ENCODE data around the gene WDR18.
A peak's percentile ranks its signal among the peaks of the same experiment; 100 is the strongest.

The WDR18 gene, protein sequence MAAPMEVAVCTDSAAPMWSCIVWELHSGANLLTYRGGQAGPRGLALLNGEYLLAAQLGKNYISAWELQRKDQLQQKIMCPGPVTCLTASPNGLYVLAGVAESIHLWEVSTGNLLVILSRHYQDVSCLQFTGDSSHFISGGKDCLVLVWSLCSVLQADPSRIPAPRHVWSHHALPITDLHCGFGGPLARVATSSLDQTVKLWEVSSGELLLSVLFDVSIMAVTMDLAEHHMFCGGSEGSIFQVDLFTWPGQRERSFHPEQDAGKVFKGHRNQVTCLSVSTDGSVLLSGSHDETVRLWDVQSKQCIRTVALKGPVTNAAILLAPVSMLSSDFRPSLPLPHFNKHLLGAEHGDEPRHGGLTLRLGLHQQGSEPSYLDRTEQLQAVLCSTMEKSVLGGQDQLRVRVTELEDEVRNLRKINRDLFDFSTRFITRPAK

DNA sequence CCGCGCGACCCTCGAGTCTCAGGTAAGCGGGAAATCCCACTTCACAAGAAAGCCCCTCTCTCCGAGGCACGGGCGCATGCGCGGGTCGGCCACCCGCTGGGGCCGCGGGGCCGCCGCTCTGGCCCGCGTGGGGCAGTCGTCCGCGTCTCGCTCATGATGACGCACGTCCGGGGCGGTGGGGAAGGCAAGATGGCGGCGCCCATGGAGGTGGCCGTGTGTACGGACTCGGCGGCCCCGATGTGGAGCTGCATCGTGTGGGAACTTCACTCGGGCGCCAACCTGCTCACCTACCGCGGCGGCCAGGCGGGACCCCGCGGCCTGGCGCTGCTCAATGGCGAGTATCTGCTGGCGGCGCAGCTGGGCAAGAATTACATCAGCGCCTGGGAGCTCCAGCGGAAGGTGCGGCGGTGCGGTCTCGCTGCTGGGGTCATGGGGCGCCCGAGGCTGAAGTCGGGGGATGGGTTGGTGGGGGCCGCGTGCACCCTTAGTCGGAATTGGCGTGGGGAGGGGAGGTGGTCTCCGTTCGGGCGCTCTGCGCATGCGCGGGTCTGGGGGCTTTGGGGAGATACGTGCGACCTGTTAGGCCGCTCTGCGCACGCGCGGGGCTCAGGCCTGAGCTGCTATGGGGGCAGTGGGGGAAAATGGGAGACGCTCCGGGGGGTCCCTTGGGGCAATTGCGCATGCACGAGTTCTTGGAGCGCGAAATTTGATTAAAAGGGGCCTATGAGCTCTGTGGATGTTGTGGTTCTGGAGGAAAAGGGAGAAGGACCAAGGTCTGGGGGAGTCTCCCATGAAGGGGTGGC lies at the start of gene WDR18:
Gene WDR18 (plus strand): TSS at position 181 of the 803 bp plus-strand sequence. CDS start 9 bp downstream, at position 190.
- DNase-seq = peak; percentile 92

DNA sequence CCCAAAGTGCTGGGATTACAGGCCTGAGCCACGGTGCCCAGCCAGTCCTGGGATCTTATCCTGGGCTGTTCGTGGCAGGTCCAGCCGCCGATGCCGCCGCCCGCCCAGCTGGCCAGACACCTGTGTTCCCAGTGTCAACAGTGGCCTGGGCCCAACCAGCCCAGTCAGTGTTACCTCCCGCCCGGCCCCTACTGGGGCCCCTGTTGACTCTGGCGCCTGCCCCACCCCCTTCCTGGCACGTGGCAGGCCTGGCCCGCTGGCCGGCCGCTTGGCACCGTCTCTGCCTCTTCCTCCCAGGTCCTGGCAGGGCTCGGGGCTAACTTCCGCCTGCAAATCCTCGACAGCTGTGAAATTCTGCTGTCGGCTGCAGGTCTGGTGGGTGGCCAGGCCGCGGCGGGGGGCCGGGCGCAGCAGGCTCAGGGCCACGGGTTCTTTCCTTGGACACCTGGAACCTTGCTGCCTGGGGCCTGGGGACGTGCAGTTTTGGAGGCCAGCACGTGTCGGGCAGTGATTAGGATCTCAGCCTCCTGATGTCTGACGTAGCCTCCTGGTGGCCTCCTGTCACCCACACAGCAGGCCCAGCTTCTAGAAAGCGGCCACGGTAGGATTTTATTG lies 49.2 kb upstream of the WDR18 start:
- DNase-seq = no peak

DNA sequence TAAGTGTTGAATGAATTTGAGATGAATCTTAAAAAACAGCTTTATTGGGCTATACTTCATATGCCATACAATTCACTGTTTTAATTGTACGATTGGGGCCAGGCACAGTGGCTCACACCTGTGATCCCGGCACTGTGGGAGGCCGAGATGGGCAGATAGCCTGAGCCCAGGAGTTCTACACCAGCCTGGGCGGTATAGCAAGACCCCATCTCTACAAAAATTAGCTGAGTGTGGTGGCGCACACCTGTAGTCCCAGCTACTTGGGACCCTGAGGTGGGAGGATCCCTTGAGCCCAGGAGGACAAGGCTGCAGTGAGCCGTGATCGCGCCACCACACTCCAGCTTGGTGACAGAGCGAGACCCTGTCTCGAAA lies 48.0 kb upstream of the WDR18 start:
- DNase-seq = no peak

DNA sequence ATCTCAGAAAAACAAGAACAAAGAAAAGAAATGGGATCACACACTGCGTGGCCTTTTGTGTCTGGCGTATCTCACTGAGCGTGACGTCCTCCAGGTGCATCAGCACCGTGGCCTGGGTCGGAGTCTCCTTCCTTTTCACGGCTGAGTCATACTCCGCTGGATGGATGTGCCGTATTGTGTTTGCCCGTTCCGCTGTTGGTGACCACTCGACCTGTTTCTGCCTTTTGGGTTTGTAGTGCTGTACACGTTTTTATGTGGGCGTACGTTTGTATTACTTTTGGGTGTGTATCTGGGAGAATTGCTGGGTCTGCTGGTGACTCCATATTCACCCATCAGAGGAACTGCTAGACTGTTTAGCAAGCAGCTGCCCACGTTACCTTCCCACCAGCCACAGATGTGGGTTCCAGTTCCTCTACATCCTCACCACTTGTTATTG lies 46.9 kb upstream of the WDR18 start:
- peak; percentile 62 for DNase-seq

DNA sequence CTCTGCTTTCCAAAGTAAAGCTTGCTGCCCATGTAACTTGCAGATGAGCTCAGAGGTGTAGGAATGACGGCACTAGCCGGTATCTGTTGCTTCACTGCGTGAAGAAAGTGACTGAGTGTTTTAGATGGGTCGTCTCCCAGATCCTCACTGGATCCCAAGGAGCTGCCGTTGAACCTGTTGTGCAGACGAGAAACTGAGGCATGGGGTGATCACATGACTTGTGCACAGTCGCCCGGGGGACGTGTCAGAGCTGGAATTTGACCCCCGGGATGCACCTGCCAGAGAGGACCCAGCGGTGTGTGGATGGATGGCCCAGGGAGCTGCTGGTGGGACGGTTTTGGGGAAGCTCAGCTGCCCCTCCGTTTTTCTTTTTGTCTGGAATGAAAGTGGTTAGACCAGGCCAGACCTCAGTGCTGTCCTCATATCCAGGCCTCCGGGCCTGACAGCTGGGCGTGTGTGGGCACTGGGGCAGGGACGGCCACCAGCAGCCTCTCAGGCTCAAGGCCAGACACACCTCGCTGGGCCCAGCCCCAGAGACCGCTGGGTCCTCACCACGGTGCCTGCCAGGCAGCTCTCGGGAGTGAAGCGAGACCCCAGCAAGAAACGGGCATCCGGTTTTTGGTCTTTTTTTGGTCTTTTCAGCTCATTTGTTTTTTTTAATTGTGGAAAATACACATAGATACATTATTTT lies 45.8 kb upstream of the WDR18 start:
- DNase-seq = no peak

DNA sequence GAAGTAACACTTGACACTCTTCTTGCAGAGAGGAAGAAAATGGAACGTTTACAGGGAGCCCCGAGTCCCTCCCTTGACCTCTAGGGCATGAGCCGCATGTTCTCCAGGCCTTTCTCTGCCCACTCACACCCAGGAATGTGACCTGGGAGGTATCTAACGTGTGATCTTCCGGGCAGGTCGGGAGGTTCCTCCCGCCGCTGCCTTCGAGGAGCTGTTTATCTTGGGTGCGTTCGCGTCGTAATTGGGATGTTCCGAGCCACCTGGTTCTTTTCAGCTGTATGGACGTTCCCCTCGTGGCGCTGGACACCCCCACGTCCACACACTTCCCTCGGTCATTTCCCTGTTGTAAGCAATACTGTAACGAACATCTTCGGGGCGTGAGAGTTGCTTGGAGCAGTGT lies 44.7 kb upstream of the WDR18 start:
- DNase-seq = no peak

DNA sequence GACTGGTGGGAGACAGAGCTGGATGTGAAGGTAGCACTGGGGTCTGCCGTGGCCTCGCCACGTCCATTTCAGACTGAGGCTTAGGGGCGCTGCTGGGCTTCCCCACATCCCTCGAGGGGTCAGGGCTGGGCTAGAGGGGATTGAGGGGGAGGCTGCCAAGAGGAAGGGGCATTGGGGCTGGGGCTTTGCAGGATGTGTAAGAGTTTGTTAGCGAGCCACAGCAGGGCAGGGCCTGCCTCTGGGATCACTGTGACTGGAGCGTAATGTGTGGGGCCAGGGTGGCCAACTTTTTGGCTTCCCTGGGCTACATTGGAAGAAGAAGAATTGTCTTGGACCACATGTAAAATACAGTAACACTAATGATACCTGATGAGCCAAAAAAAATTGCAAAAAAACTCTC lies 44.2 kb upstream of the WDR18 start:
- DNase-seq = no peak

DNA sequence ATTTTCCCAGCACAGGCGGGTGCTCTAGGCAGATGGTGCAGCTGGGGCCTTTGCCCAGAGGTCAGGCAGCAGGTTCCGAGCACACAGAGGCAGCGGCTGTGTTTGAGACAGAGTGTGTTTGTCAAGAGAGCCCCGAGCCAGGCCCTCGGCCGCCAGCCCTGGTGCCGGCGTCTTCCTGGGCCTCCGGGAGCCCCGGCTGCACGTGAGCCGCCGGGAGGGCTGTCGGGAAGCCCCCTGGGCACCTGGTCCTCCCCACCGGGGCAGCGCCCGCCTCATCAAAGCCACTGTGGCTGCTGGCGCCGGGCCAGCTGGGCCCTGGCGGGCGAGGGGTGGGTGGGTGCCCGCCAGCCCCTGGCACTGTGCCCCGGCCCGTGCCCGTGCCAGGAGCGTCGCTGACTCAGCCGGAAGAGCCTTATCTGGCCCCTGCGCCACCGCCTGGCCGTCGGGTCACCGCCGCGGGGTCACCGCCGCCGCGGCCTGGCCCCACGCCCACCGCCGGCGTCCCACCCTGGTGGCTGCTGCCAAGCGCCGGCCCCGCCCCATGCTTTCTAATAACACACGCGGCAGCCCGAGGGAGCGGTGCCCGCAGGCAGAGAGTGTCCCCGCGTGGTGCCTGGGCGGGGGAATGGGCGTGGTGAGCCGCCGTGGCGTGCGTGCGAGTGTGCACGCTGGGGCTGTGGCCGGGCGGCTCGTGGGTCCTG lies 43.4 kb upstream of the WDR18 start:
- DNase-seq = peak; percentile 73

DNA sequence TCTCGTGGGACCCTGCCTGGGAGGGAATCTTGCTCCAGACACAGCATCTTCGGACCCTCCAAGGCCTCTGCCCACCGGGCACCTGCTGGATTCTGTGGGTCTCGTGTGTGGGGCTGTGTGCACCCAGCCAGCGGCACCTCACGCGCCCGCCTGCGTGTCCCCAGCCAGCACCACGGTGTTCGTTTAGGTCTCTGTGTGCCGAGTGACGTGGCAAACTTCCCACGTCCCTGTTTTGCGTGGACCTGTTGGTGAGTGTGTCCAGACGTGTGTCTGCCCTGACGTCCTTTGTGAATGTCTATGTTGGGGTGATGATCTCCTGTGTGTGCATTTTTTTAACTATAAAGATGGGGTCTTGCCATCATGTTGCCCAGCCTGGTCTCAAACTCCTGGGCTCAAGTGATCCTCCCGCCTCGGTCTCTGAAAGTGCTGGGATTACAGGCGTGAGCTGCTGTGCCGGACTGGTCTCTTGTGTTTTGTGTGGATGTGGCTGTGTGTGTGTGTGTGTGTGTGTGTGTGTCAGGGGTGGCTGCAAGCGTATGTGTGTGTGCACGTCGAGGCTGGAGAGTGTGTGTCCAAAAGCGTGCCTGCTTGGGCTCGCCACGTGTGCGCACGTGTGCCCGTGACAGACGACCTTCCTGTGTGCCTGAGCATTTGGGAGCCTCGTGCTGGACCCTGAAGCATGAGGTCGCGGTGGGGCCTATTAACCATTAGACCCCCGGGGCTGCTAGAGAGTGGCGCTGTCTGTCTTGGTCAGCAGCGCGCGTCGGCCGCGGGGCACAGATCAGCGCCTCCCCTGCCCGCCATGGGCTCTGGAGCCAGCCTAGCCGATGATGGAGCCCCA lies 42.6 kb upstream of the WDR18 start:
- DNase-seq = no peak

DNA sequence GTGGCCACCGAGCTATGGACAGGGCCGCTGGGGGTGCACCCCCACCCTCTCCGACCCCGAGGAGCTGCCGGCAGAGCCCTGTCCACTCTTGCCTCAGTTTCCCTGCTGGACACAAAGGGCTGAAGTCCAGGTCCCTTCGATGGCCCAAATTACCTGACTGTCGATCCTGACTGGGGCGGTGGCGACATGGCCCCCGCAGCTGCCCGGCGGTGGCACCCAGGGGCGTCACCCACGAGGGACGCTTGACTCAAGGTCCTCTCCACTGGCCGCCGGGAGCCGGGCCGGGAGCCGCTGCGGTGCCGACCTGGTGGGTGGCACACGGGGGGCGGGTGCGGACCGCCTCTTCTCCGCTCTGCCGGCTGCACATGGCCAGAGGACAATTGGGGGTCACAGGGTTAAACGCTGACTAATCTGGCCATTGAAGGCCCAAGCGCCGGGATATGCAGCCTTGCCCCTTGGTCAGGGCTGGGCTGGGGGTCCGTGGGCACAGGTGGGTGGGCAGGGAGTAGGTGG lies 42.0 kb upstream of the WDR18 start:
- no peak for DNase-seq

DNA sequence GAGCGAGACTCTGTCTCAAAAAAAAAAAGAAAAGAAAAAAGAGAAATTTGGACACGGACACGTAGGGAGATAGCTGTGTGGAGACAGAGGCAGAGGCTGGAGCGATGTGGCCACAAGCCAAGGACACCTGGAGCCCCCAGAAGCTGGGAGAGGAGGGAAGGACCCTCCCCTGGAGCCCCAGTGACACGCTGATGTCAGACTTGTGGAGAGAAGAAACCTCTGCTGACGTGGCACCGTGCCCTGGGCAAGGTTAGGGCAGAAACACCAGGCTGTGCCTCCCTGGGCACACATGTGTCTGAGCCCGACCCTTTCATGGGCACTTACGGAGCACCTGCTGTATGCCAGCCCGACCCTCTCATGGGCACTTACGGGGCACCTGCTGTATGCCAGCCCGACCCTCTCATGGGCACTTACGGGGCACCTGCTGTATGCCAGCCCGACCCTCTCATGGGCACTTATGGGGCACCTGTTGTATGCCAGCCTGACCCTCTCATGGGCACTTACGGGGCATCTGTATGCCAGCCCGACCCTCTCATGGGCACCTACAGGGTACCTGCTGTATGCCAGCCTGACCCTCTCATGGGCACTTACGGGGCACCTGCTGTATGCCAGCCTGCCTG lies 40.5 kb upstream of the WDR18 start:
- no peak for DNase-seq

DNA sequence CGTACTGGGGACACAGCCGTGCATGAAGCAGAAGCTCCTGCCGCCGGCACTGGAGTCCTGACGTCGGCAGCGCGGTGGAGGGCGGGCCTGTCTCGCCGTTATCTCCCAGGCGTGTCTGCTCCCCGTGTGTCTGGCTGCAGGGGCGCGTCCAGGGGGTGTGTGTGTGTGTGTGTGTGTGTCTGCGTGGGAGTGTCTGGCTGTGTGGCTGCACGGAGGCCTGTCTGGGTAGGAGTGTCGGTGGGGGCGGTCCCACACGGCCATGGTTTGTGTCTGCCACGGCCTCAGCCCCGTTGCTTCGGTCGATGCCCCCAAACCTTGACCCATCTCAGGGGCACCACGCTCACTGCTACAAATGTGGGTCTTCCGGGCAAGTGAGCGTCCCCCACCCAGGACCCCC lies 40.0 kb upstream of the WDR18 start:
- DNase-seq = no peak

DNA sequence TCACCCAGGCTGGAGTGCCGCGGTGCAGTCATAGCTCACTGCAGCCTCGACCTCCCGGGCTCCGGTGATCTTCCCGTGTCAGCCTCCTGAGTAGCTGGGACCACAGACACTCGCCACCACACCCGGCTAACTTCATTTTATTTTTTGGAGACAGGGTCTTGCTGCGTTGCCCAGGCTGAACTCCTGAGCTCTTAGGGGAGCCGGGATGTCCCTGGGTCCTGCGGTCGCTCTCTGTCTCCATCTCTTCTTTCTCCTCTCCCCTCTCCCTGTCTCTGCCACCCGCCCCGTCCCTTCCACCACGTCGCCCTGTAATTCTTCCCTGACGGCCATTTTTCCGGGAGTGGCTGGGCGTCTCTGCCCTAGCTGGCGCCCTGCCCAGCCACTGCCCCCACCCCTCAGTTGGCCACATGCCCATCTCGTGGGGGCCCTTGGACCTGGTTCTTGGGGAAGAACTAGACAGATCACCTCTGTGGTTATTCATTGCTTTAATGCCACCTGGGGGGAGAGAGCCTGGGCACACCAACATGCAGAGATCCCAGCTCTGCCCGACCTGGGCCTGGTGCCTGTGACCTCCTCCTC lies 39.4 kb upstream of the WDR18 start:
- DNase-seq = no peak

DNA sequence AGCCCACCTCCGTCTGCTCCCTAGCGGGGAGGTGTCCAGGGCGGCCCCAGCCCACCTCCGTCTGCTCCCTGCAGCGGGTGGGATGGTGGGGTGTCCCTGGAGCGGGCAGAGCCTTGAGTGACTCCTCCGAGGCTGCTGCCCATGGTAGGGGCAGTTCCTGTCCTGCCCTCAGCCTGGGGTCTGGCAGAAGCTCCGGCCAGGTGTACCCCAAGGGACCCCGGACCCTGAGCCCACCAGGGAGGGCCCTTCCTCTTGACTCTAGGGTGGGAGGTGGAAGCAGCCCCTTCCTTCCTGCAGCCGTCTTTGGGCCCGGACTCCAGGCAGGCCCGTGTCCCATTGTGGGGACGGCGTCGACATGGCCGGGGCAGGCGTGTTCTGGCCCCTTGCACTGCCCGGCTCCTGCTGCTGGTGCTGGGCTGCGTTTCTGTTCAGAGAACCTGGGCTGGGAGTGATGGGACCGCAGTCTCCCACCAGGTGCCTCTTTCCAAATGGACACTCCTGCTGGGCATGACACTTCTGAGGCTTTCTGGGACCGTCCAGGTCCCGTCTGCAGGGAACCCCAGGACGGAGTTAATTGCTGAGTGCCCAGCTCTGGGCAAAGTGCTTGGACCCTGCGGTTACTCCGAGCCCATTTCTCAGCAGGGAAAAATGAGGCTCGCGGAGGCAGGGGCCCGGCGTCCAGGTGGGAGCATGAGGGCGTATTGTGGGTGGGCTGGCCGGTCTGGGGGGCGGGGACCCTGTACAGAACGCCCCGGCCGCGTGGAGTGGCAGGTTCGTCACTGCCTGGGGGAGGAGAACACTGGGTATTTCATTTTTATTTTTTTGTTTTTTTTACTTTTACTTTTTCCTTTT lies 38.5 kb upstream of the WDR18 start:
- DNase-seq = no peak

DNA sequence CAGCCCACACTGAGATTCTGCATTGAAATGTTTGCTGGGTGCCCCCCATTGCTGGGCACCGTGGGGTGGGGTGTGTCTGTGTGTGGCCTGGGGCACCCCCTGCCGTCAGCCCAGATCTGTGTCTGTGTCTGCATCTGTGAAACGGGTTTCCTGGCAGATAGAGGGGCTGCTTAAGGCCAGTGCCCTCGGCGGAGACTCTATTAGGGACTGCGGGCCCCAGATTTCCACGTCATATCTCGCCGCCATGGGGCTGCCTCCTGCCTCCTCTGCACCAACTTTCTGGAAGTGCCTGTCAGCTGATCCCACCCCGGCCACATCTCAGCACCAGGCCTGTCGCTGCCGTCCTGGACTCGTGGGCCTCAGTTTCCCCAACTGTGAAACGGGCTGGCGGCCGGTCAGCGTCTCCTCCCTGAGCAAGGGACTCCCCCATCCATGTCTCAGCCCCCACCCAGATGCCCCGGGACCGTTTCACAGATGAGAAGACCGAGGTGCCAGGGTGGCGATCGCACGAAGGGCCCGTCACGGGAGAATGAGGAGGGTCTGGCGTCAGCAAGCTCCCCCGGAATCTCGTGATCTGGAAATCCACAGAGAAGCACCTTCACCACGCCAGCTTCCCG lies 36.9 kb upstream of the WDR18 start:
- no peak for DNase-seq

DNA sequence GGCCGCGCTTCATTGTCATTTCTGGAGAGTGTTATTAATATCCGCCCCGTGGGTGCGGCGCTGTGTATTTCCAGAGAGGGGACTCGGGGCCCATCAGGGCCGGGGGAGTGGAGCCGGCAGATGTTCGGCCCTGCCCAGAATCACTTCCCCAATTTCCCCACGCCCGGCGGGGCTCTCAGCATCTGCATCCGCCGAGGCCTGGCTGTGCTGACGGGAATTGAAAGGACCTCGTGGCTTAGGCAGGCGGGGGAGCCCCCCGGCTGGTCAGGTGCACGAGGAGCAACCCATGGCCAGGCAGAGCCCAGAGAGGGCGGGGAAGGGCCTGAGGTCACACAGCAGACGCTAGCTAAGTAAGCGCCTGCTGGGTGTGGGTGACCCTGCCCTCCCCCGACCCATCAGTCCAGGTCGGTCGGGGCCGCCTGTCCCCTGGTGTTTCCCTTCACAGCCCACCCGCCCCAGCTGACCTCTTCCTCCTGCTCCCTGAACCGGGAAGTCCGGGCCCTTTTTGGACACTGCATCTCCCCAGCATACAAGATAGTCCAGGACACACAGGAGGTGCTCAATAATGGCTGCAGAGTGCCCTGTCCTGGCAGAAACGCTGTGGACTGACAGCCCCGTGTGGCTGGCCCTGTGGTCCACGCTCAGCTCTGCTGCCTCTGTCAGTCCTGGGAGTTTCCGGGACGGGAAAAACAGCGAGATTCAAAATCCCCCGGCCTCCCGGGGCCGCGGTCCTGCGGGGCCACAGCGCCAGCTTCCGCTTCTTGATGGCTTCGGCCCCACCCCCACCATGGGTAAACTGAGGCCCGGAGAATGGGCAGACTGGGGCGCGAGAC lies 36.2 kb upstream of the WDR18 start:
- no peak for DNase-seq

DNA sequence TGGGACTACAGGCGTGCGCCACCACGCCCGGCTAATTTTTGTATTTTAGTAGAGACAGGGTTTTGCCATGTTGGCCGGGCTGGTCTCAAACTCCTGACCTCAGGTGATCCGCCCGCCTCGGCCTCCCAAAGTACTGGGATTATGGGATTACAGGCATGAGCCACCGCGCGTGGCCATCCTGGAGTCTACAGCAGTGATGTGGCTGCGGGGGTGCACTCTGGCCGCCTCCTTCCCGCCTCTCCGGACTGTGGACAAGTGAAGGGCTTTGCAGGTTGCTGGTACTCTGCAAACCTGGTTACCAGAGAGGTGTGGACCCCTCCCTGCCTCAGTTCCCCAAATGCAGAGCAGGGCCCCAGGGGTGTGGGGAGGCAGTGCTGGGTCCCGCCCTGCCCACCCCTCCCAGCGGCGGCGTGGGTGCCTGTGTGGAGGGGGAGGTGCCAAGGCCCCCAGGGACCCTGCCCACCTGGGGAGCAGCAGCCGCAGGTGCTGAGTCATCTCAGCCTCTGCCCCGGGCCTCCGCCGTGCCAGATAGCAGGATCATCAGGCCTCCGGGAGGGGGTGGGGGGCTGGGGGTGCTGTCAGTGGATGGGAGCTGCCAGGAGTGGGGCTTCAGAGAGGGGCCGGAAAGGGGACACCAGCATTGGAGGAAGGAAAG lies 35.2 kb upstream of the WDR18 start:
- DNase-seq = no peak
